ENCODE data around the gene UFC1. TPM values are rescaled to one million over a fixed set of nuclear protein-coding genes. Genes with fewer than 3 reads are reported as not detected.

Gene UFC1
- polyA plus RNA-seq, 6 donors from 2014 or later = 119 to 151 (median 133) TPM

DNA sequence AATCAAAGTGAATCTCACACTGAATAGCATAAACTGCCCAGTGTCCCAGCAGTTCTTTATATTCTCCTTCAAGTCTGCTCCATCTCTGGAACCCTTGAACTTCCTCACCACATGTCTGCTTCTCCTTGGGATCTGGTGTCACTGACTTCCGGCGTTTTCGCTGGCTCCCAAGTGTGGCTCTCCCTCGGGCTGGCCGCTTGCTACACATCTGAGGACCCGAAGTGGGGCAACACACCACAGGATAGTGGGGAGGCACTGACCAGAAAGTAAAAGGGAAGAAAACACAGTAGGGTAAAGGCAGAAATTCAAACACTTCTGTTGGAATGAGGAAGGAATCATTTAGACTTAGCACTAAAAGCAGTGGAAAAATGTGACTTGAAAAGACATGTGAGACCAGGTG is 30.8 kb upstream of the UFC1 start:
- Mint-ChIP-seq H3K27me3 (no peaks in the 10 kb centered on the region), H3K4me3 (peak overlapping the region in 1 of 8 donors; percentile 24), H3K4me1 (peaks cover 47 to 75% (median 59%) of the 10 kb centered on the region in 3 donors), H3K36me3 (peaks cover 6 to 38% of the 10 kb centered on the region in 2 donors), H3K9me3 (no peaks in the 10 kb centered on the region), H3K27ac (peak overlapping the region in 2 of 6 donors; percentile 38 to 56)
- ATAC-seq (ENCODE audit: low read depth in 2 of 2) (no peak), DNase-seq (no peak)

DNA sequence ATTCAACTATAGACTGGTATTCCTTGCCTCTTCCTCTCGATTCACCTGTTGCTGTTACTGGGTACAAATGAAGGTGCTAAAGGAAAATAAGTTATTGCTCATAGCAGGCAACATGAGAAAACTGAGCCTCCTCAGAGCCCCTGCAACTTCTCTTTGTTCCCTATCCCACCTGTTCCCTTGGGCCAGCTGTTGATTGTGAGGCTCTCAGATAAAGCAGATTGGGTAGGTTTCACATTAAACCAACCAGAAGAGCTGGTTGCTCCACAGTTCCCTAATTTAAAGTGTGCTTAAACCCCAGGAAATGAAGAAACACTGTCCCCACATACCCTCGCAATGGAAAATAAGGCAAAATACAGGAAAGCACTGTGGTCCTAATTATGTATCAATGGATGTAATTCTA is 26.1 kb upstream of the UFC1 start:
- H3K27ac Mint-ChIP-seq = peak overlapping the region in 1 of 6 donors; percentile 15
- no peak for DNase-seq
- peak overlapping the region in 1 of 8 donors; percentile 48 for H3K4me3 Mint-ChIP-seq
- H3K4me1 Mint-ChIP-seq = peaks cover 37 to 68% (median 51%) of the 10 kb centered on the region in 3 donors
- no peak for ATAC-seq (ENCODE audit: low read depth in 2 of 2)
- H3K36me3 Mint-ChIP-seq = peaks cover 6 to 31% of the 10 kb centered on the region in 2 donors
- no peaks in the 10 kb centered on the region for H3K9me3 Mint-ChIP-seq
- no peaks in the 10 kb centered on the region for H3K27me3 Mint-ChIP-seq

DNA sequence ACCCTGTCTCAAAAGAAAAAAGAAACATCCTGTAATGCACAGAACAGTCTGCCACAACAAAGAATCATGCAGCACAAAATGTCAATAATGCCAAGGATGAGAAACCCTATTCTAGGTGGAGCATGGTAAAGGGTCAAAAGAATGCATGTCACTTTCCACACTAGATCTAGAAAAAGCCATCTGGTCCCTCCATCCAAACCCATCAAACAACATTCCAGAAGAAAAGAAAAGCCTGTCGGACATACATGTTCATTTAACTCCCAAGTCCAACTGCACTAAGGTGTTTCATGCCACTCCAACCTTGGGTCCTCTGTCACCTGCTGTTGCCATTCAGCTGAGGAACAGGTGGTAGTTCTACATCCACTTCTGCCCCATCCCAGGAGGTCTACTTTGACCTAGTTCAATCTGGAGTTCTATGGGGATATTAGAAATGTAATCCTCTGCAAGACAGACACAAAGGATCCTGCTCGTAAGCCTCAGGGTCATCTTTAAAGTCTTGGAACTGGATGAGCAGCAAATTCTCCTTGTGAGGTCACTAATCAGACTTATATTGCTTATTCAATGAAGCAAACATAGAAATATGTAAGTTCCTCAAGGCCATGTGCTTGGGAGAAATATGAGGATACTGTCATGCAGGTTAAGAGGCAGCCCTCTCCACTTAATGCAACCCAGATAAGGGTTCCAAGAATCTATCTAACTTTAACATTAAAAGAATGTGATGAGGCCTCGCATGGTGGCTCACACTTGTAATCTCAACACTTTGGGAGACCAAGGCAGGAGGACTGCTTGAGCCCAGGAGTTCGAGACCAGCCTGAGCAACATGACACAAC is 25.0 kb upstream of the UFC1 start:
- H3K4me1 Mint-ChIP-seq = peaks cover 32 to 59% (median 51%) of the 10 kb centered on the region in 3 donors
- peak overlapping the region in 1 of 8 donors; percentile 48 for H3K4me3 Mint-ChIP-seq
- DNase-seq (no peak), ATAC-seq (ENCODE audit: low read depth in 2 of 2) (no peak)
- H3K36me3 Mint-ChIP-seq = peaks cover 6 to 23% of the 10 kb centered on the region in 2 donors
- no peaks in the 10 kb centered on the region for H3K27me3 Mint-ChIP-seq
- peak overlapping the region in 1 of 6 donors; percentile 6 for H3K27ac Mint-ChIP-seq
- H3K9me3 Mint-ChIP-seq = no peaks in the 10 kb centered on the region

DNA sequence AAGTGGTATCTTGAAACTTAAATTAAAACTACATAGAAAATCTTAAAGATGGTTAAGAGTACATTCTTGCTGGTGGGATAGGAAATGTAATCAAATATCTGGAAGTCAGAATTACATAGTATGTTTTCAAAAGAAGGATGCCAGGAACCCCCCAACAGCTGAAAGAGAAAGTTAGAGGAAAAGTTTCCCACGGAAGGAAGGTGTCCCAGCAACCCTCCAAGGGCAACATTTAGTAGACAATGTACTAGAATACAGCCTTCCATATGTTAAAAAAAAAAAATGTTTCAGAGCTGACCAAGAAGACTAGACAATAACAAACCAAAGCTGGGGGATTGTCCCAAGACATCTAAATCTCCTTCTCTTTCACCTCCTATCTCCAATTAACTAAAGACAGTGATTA is 23.5 kb upstream of the UFC1 start:
- peaks cover 34 to 64% (median 63%) of the 10 kb centered on the region in 3 donors for H3K4me1 Mint-ChIP-seq
- no peak overlapping the region for H3K4me3 Mint-ChIP-seq
- H3K27ac Mint-ChIP-seq = peak overlapping the region in 3 of 6 donors; percentile 1 to 67 (median 47)
- DNase-seq = no peak
- H3K9me3 Mint-ChIP-seq = no peaks in the 10 kb centered on the region
- ATAC-seq (ENCODE audit: low read depth in 2 of 2) = no peak
- no peaks in the 10 kb centered on the region for H3K27me3 Mint-ChIP-seq
- peaks cover 6 to 15% of the 10 kb centered on the region in 2 donors for H3K36me3 Mint-ChIP-seq

DNA sequence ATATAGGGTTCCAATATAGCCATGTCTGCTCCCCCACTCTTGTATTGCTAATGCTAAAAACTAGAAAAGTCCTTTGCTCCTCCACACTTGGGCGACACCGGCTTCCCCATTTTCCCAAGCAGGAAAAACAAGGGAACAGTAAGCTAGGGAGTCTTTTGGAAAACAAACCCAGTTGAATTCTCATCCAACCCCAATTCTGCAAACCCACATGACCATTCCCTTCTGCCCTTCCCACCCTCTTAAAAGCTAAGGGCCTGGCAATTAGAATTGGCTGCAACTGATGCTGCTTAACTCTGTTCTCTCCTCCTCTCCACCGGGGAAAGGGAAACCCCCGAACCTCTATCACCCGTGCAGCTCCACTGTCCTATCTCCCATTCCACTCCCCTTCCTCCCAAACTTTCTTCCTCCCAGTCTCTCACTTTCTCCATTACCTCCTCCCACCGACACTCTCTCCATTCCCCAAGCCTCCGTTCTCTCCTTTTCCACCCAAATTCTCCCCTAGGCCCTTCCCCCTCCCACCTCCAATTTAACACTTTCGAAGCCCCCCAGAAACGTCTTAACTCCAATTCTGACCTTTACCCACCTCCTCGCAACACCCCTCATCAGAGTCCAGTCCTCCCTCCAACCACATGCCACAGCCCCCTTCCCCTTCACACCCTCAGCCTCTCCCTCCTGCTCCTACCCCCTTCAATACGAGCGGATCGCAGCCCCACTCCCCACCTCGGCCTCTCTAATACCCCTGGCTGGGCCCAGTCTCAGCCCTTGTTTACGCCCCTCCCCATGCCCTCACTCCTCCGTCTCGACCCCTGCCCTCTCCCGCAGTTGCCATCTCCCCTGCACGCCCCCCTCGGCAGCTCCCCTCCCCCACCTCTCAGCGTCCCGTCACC is 22.0 kb upstream of the UFC1 start:
- H3K27ac Mint-ChIP-seq = peak overlapping the region in 3 of 6 donors; percentile 79 to 97 (median 97)
- peaks cover 34 to 62% (median 54%) of the 10 kb centered on the region in 3 donors for H3K4me1 Mint-ChIP-seq
- no peaks in the 10 kb centered on the region for H3K9me3 Mint-ChIP-seq
- H3K4me3 Mint-ChIP-seq = no peak overlapping the region
- DNase-seq (no peak), ATAC-seq (ENCODE audit: low read depth in 2 of 2) (no peak)
- H3K36me3 Mint-ChIP-seq = peaks cover 2 to 3% of the 10 kb centered on the region in 2 donors
- no peaks in the 10 kb centered on the region for H3K27me3 Mint-ChIP-seq

DNA sequence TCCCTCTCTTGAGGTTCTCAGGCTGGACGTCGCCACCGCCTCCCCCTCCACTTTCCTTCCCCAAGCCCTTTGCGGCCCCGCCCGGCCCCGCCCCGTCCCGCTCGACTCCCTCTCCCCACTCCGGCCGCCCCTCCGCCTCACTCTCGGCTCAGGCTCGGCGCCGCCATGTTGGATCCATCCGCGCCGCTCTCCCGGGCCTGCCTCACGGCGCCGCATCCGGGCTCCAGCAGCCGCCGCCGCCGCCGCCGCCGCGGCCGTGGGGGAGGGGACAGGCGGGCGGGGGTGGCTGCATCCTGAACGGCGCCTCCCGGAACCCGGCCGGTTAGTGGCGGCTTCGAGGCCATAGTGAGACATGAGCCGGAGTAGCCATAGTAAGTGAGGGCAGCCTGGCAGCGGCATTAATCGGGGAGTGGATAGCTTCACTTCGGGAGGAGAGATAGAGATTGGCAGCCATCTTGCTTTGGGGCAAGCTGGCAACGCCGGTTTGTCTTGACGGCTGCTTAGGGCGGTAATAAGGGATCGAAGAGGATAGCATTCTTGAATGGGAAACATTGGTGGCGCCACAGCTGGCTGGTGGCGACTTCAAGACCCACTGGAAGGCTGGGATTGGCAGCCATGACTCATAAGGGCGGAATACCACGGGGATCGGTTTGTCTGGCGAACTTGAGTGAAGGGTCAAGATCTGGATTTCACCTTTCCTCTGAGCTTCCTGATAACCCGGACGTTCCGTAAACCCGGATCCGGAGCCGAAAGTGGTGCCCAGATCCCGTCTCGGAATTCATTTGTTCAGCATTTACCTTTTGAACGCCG is 21.2 kb upstream of the UFC1 start, which contains the start of gene DEDD:
Gene DEDD (minus strand): TSS at position 258 of the 810 bp plus-strand sequence. CDS start 8,205 bp downstream, outside the sequence.
- H3K27ac Mint-ChIP-seq = peak within 1 kb of the TSS in 3 of 6 donors; percentile 79 to 97 (median 97)
- DNase-seq = peak; percentile 91
- H3K36me3 Mint-ChIP-seq = no peaks in the 10 kb centered on the region
- ATAC-seq (ENCODE audit: low read depth in 2 of 2) = peak; percentile 93 to 95
- no peak within 1 kb of the TSS for H3K4me3 Mint-ChIP-seq
- no peaks in the 10 kb centered on the region for H3K27me3 Mint-ChIP-seq
- H3K9me3 Mint-ChIP-seq = no peaks in the 10 kb centered on the region
- peaks cover 29 to 57% (median 48%) of the 10 kb centered on the region in 3 donors for H3K4me1 Mint-ChIP-seq

DNA sequence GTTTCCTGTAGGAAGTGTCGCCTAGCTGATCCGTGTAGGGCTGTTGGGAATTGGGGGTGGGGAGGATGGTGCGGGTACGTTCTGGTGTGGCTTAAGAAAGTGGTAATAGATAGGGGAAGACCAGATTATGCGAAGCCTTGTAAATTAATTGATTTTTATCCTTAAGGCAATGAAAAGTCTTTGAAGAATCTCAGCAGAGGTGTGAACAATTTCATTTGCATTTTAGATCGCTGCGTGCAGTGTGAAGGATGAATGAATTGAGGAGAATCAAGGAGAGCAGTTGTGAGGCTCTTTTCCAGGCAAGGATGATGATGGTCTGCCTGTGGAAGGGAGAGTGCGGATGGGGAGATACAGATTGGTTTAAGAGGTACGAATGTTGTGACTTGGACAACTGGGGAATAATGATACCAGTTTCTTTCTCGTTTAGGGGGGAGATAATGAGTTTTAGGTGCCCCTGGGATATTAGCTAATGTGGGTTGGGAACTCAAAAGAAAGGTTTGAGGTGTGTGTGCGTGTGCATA is 20.5 kb upstream of the UFC1 start:
- Mint-ChIP-seq H3K4me1 (peaks cover 29 to 51% (median 42%) of the 10 kb centered on the region in 3 donors), H3K36me3 (no peaks in the 10 kb centered on the region), H3K27me3 (no peaks in the 10 kb centered on the region), H3K4me3 (no peak overlapping the region), H3K27ac (no peak overlapping the region), H3K9me3 (no peaks in the 10 kb centered on the region)
- DNase-seq (no peak), ATAC-seq (ENCODE audit: low read depth in 2 of 2) (no peak)

DNA sequence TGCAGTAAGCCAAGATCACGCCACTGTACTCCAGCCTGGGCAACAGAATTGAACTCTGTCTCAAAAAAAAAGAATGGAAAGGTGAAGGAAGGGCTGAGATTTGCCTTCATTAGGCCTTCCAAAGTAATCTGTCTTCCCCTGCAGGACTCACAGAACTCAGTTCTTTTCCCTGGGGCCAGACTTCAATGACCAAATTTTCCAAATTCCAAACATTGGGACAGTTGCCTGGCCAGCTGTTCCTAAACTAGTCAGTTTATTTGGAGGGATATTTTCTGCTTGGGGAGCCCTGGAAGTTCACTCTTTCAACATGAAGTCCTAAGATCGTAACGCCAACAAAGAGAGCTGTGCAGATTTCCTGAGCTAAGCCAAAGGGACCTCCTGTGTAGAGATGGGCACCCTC is 15.9 kb upstream of the UFC1 start:
- peak overlapping the region in 2 of 6 donors; percentile 48 to 67 for H3K27ac Mint-ChIP-seq
- no peak for ATAC-seq (ENCODE audit: low read depth in 2 of 2)

DNA sequence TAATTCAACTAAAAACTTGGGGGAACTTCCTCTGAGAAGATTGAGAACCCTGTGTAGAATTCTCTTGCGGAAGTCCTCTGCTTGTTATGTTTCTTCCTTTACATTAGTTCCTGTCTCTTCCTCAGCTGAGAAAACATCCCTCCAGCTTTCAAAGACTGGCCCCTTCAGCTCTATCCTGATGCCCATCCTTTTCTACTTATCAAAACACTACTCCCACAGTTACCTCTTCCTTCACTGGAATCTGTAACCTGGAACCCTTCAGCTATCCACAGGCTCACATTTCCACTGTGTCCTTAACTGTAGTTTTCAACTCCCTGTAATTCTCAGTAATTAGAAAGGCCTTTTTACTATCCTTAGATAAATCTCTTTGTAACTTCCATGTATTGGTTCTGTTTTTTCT is 15.3 kb upstream of the UFC1 start:
- H3K4me3 Mint-ChIP-seq = peak overlapping the region in 1 of 8 donors; percentile 70
- H3K36me3 Mint-ChIP-seq = no peaks in the 10 kb centered on the region
- peak overlapping the region in 3 of 6 donors; percentile 42 to 67 (median 48) for H3K27ac Mint-ChIP-seq
- ATAC-seq (ENCODE audit: low read depth in 2 of 2) = no peak
- no peak for DNase-seq
- H3K9me3 Mint-ChIP-seq = no peaks in the 10 kb centered on the region
- H3K4me1 Mint-ChIP-seq = peaks cover 11 to 25% (median 12%) of the 10 kb centered on the region in 3 donors
- H3K27me3 Mint-ChIP-seq = no peaks in the 10 kb centered on the region

More for the DNA sequence above, 15.9 kb upstream of the UFC1 start:
- Mint-ChIP-seq H3K4me1 (peaks cover 11 to 25% (median 12%) of the 10 kb centered on the region in 3 donors), H3K9me3 (no peaks in the 10 kb centered on the region), H3K36me3 (no peaks in the 10 kb centered on the region), H3K4me3 (peak overlapping the region in 1 of 8 donors; percentile 70), H3K27me3 (no peaks in the 10 kb centered on the region)
- no peak for DNase-seq

DNA sequence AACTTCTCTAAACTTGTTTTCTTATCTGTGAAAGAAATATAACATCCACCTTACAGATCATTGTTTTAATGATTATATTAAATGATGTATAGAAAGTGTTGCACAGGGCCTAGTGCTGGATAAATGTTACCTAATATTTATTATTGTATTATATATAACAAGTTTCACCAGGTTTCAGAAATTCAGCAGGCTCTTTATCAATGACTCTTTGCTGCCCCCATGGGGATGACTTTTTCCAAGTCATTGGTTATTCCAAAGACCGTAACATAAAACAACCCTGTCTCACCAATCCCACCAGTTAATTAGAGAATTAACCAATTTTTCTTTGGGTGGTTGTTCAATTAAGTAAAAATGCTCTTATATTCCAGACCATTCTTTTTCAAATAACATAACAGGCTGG is 14.0 kb upstream of the UFC1 start:
- no peaks in the 10 kb centered on the region for H3K27me3 Mint-ChIP-seq
- H3K4me3 Mint-ChIP-seq = no peak overlapping the region
- H3K27ac Mint-ChIP-seq = no peak overlapping the region
- ATAC-seq (ENCODE audit: low read depth in 2 of 2) (peak; percentile 46 to 58), DNase-seq (peak; percentile 32)
- H3K9me3 Mint-ChIP-seq = no peaks in the 10 kb centered on the region
- H3K36me3 Mint-ChIP-seq = no peaks in the 10 kb centered on the region
- peaks cover 11 to 18% (median 12%) of the 10 kb centered on the region in 3 donors for H3K4me1 Mint-ChIP-seq

DNA sequence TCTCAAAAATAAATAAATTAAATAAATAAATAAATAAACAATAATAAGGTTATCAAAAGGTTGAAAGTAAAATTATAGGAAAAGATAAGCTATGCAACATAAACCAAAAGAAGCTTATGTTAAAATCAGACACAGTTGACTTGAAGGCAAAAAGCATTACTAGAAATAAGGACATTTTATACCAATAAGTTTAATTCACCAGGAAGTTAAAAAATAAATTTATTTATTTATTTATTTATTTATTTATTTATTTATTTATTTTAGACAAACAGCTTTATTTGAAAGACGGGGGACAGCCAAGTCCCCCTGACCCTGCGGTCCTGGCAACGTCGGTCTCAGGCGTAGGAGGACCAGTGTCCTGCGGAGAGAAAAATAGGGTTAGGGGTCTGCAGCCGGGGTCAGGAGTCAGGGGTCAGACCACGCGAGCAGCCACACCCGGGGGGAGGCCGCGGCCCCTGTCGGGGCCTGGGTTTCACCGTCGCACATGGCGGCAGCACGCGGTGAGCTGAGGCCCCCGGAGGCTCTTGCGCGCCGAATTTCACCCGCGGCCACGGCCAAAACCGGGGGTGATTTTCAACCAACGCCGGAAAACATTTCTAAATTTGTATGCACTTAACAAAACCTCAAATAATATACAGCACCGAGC is 12.9 kb upstream of the UFC1 start:
- Mint-ChIP-seq H3K4me1 (peaks cover 7 to 9% (median 7%) of the 10 kb centered on the region in 3 donors), H3K27ac (no peak overlapping the region), H3K27me3 (no peaks in the 10 kb centered on the region), H3K4me3 (no peak overlapping the region), H3K9me3 (no peaks in the 10 kb centered on the region), H3K36me3 (no peaks in the 10 kb centered on the region)
- DNase-seq = no peak
- no peak for ATAC-seq (ENCODE audit: low read depth in 2 of 2)

DNA sequence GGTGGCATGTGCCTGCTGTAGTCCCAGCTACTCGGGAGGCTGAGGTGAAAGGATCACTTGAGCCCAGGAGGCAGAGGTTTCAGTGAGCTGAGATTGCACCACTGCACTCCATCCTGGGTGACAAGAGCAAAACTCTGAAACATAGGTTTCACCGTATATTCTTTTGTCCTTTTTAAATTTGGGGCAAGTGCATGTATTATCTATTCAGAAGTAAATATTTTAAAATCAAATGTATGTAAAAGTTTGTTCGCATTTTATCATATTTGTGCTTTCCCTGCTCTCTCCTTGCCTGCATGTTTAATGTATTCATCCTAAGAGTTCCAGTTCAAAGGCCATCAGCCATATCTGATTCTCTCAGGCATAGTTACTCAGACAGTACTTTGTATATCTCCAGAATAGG is 7.9 kb upstream of the UFC1 start:
- Mint-ChIP-seq H3K9me3 (no peaks in the 10 kb centered on the region), H3K27ac (no peak overlapping the region), H3K4me3 (no peak overlapping the region), H3K4me1 (no peaks in the 10 kb centered on the region), H3K36me3 (no peaks in the 10 kb centered on the region), H3K27me3 (no peaks in the 10 kb centered on the region)
- ATAC-seq (ENCODE audit: low read depth in 2 of 2) = no peak
- no peak for DNase-seq
